ENCODE data around the gene ADAP1. TPM values are rescaled to one million over a fixed set of nuclear protein-coding genes. Genes with fewer than 3 reads are reported as not detected.

Gene ADAP1
- polyA plus RNA-seq, 1 donor (not counting 4 experiments of a cell fraction or from before 2014, with no cell fraction given) = 4.3 TPM

DNA sequence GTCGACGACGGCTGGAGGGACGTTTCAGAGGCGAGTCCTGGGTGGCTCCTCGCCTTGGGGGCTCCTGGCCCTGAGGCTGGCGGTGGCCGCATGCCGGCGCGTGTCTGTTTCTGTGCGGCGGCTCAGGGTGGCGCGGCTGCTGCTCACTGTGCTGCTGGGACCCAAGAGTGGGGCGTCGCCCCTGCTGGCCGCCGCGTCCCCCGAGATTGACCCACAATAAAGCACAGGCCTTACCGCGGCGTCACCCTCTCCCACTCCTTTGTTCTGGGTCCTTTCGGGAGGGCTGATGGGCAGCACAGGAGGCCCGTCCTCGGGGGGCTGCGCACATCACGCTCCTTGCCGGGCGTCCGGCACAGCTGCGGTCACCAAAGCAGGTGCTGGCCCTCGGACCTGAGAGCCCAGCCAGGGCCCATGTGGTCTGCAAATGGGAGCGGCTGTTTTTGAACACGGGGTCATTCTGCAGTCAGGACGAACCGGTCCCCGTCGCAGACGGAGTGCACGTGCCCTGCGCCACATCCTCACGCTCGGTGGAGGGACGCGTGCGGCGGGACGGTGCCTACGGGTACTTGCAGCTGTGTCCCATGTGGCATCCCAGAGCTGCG lies 58.9 kb downstream of the ADAP1 start:
- no peak overlapping the region for H3K4me3 ChIP-seq (ENCODE audit: control insufficient read depth in 2 of 3, extremely low read depth in 1 of 3, insufficient read depth in 2 of 3, low read depth in 1 of 3, low read length in 3 of 3)
- no peak overlapping the region for H3K9ac ChIP-seq (ENCODE audit: control insufficient read depth, extremely low read depth, insufficient read depth, low read length)
- no peaks in the 10 kb centered on the region for H3K9me1 ChIP-seq (ENCODE audit: control insufficient read depth, extremely low read depth, insufficient read depth, low read length)
- FAIRE-seq = no peak
- no peak overlapping the region for H3K4me2 ChIP-seq (ENCODE audit: control insufficient read depth, extremely low read depth, insufficient read depth, low read depth, low read length)
- no peaks in the 10 kb centered on the region for H3K79me2 ChIP-seq (ENCODE audit: control insufficient read depth, insufficient read depth, low read length)
- H3K27me3 ChIP-seq (ENCODE audit: control insufficient read depth, extremely low read depth, insufficient read depth, low read length) = no peaks in the 10 kb centered on the region
- H2AFZ ChIP-seq (ENCODE audit: control insufficient read depth, low read length) = no peak overlapping the region
- dilution Hi-C loops (cut with MboI; ENCODE audit: extremely low pct_ligation_motif_present, low sequenced_read_pairs) = no loop called here
- peaks cover 11 to 22% of the 10 kb centered on the region in 2 experiments for H3K36me3 ChIP-seq (ENCODE audit: control insufficient read depth in 2 of 2, extremely low read depth in 1 of 2, insufficient read depth in 2 of 2, low read length in 2 of 2)
- TF ChIP-seq, protein P1, sequence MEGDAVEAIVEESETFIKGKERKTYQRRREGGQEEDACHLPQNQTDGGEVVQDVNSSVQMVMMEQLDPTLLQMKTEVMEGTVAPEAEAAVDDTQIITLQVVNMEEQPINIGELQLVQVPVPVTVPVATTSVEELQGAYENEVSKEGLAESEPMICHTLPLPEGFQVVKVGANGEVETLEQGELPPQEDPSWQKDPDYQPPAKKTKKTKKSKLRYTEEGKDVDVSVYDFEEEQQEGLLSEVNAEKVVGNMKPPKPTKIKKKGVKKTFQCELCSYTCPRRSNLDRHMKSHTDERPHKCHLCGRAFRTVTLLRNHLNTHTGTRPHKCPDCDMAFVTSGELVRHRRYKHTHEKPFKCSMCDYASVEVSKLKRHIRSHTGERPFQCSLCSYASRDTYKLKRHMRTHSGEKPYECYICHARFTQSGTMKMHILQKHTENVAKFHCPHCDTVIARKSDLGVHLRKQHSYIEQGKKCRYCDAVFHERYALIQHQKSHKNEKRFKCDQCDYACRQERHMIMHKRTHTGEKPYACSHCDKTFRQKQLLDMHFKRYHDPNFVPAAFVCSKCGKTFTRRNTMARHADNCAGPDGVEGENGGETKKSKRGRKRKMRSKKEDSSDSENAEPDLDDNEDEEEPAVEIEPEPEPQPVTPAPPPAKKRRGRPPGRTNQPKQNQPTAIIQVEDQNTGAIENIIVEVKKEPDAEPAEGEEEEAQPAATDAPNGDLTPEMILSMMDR (optimal IDR thresholded peaks at IDR 0.05 in 1 of 3, IDR thresholded peaks at IDR 0.05 in 1 of 3, conservative IDR thresholded peaks at IDR 0.05 in 1 of 3; ENCODE audit: extremely low read depth in 1 of 3, insufficient read depth in 2 of 3, low read length in 3 of 3) = no peak
- no peak for TF ChIP-seq EZH2 (IDR thresholded peaks at IDR 0.05; ENCODE audit: low read length)
- no peaks in the 10 kb centered on the region for H3K9me3 ChIP-seq (ENCODE audit: control insufficient read depth, low read depth, low read length)
- no peak overlapping the region for H3K27ac ChIP-seq (ENCODE audit: control insufficient read depth, insufficient read depth, low read length)
- no peaks in the 10 kb centered on the region for H3K4me1 ChIP-seq (ENCODE audit: control insufficient read depth, extremely low read depth, insufficient read depth, low read length)
- DNase-seq (ENCODE audit: low read depth, low spot score) = no peak
- no peaks in the 10 kb centered on the region for H4K20me1 ChIP-seq (ENCODE audit: control insufficient read depth, extremely low read depth, insufficient read depth, low read length)

DNA sequence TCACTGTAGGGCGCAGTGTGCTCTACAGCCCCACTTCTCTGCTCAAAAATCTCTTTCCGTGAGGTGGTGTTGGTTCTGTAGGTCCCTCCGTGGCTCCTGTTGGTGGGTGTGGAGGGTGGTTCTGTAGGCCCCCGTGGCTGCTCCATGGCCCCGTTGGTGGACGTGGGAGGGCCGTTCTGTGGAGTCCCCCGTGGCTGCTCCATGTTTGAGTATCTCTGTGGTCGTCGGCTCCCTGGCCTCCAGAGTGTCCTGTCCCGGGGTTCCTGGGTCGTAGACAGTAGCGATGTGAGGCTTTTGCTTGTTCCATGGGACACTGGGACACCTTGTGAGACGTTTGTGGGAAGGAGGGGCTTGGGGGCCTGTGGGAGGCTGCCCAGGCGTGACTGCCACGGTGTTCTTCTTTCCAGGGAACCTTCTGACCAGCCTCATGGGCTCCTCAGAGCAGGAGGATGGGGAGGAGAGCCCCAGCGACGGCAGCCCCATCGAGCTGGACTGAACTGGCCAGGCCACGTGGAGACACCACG lies 59.5 kb downstream of the ADAP1 start:
- Histone ChIP-seq H3K4me2 (ENCODE audit: control insufficient read depth, extremely low read depth, insufficient read depth, low read depth, low read length) (no peak overlapping the region), H3K9me1 (ENCODE audit: control insufficient read depth, extremely low read depth, insufficient read depth, low read length) (no peaks in the 10 kb centered on the region), H3K9ac (ENCODE audit: control insufficient read depth, extremely low read depth, insufficient read depth, low read length) (no peak overlapping the region), H2AFZ (ENCODE audit: control insufficient read depth, low read length) (no peak overlapping the region), H3K4me3 (ENCODE audit: control insufficient read depth in 2 of 3, extremely low read depth in 1 of 3, insufficient read depth in 2 of 3, low read depth in 1 of 3, low read length in 3 of 3) (no peak overlapping the region), H3K79me2 (ENCODE audit: control insufficient read depth, insufficient read depth, low read length) (no peaks in the 10 kb centered on the region), H3K9me3 (ENCODE audit: control insufficient read depth, low read depth, low read length) (no peaks in the 10 kb centered on the region), H3K36me3 (ENCODE audit: control insufficient read depth in 2 of 2, extremely low read depth in 1 of 2, insufficient read depth in 2 of 2, low read length in 2 of 2) (peaks cover 11 to 22% of the 10 kb centered on the region in 2 experiments), H3K4me1 (ENCODE audit: control insufficient read depth, extremely low read depth, insufficient read depth, low read length) (no peaks in the 10 kb centered on the region), H4K20me1 (ENCODE audit: control insufficient read depth, extremely low read depth, insufficient read depth, low read length) (no peaks in the 10 kb centered on the region), H3K27me3 (ENCODE audit: control insufficient read depth, extremely low read depth, insufficient read depth, low read length) (no peaks in the 10 kb centered on the region), H3K27ac (ENCODE audit: control insufficient read depth, insufficient read depth, low read length) (no peak overlapping the region)
- FAIRE-seq = no peak
- DNase-seq (ENCODE audit: low read depth, low spot score) = no peak
- TF ChIP-seq EZH2 (IDR thresholded peaks at IDR 0.05; ENCODE audit: low read length) = no peak
- TF ChIP-seq, protein P1 (optimal IDR thresholded peaks at IDR 0.05 in 1 of 3, IDR thresholded peaks at IDR 0.05 in 1 of 3, conservative IDR thresholded peaks at IDR 0.05 in 1 of 3; ENCODE audit: extremely low read depth in 1 of 3, insufficient read depth in 2 of 3, low read length in 3 of 3) = no peak
- dilution Hi-C loops (cut with MboI; ENCODE audit: extremely low pct_ligation_motif_present, low sequenced_read_pairs) = no loop called here

Measured in keratinocyte (primary cell).